OCI-LY7 (cell line): ENCODE results near the gene ABLIM1. TPM values are rescaled to one million over a fixed set of nuclear protein-coding genes. Genes with fewer than 3 reads are reported as not detected.

Experiments used
- BruUV-seq: library from RNA; stranded (reverse); fragments of 400-500 nt; replicated peaks from 2 replicates; lab custom pipeline; 2021; lab: Mats Ljungman, UMichigan
- CTCF ChIA-PET: fragments of 300-600 bp; sonication (Branson Sonifier 250); formaldehyde crosslinking; loops from one replicate; lab custom pipeline; 2022; ENCODE audit warnings: antibody characterized with exemption; ENCODE audit not compliant: unreplicated experiment; lab: Charles Lee
- POLR2A ChIA-PET: fragments of 300-600 bp; sonication (Branson Sonifier 250); formaldehyde crosslinking; loops from one replicate; lab custom pipeline; 2022; ENCODE audit warnings: antibody characterized with exemption; lab: Charles Lee
- DNase-seq: peaks from one replicate; pipeline ENCODE4 v3.0.0-alpha.2; 2015; ENCODE audit warnings: low spot score
- H2AFZ ChIP-seq: fragments of 200-600 bp; sonication (generic), shearing (Covaris generic); 2 replicates; pipeline ENCODE4 v1.6.1; 2014; ENCODE audit warnings: mild to moderate bottlenecking, antibody characterized with exemption, low read length, moderate library complexity
- H3K27ac ChIP-seq: fragments of 200-600 bp; sonication (generic); 2 replicates; pipeline ENCODE4 v1.5.1; 2014; ENCODE audit warnings: mixed run types, low read depth, mild to moderate bottlenecking, moderate library complexity, low read length, inconsistent platforms; ENCODE audit not compliant: poor library complexity, severe bottlenecking
- H3K36me3 ChIP-seq: fragments of 200-600 bp; sonication (generic); 2 replicates; pipeline ENCODE4 v1.6.1; 2014; ENCODE audit warnings: mild to moderate bottlenecking, antibody characterized with exemption, low read length, moderate library complexity, mixed read lengths; ENCODE audit not compliant: insufficient read depth
- H3K4me1 ChIP-seq: fragments of 200-600 bp; sonication (generic); 2 replicates; pipeline ENCODE4 v1.5.1; 2014; ENCODE audit warnings: mild to moderate bottlenecking, low read length; ENCODE audit not compliant: insufficient read depth, poor library complexity, severe bottlenecking
- H3K4me2 ChIP-seq: fragments of 200-600 bp; sonication (generic); 2 replicates; pipeline ENCODE4 v1.6.1; 2014; ENCODE audit warnings: mild to moderate bottlenecking, low read length
- H3K4me3 ChIP-seq: fragments of 200-600 bp; sonication (generic); 2 replicates; pipeline ENCODE4 v1.5.1; 2014; ENCODE audit warnings: mild to moderate bottlenecking, low read depth, low read length; ENCODE audit not compliant: poor library complexity, severe bottlenecking
- H3K79me2 ChIP-seq: fragments of 200-600 bp; sonication (generic); 2 replicates; pipeline ENCODE4 v1.6.1; 2016; ENCODE audit warnings: low read depth, mild to moderate bottlenecking, low read length, moderate library complexity, mixed read lengths; ENCODE audit not compliant: insufficient read depth
- H3K9me2 ChIP-seq: fragments of 200-600 bp; sonication (generic); 2 replicates; pipeline ENCODE4 v1.6.1; 2016; ENCODE audit warnings: mild to moderate bottlenecking, low read length, mixed read lengths; ENCODE audit not compliant: insufficient read depth
- H3K9me3 ChIP-seq: fragments of 200-600 bp; sonication (generic); 2 replicates; pipeline ENCODE4 v1.6.1; 2014; ENCODE audit warnings: mild to moderate bottlenecking, mixed run types, low read length, mixed read lengths
- H4K20me1 ChIP-seq: fragments of 200-600 bp; sonication (generic); 2 replicates; pipeline ENCODE4 v1.6.1; 2014; ENCODE audit warnings: mild to moderate bottlenecking, antibody characterized with exemption, low read length, moderate library complexity, mixed read lengths; ENCODE audit not compliant: insufficient read depth
- CTCF ChIP-seq: fragments of 200-600 bp; sonication (generic); conservative IDR thresholded peaks from 2 replicates; pipeline ENCODE4 v1.5.1; 2014; ENCODE audit warnings: mild to moderate bottlenecking, antibody characterized with exemption, low read length, moderate library complexity, mixed read lengths
- EZH2phosphoT487 ChIP-seq: fragments of 200-600 bp; sonication (generic); IDR thresholded peaks from 2 replicates; pipeline ENCODE4 v1.6.1; 2018; ENCODE audit warnings: low read depth, borderline replicate concordance, mild to moderate bottlenecking, mixed run types, antibody characterized with exemption, low read length, moderate library complexity, mixed read lengths
- intact Hi-C: fragments of 100-400 bp; cut with micrococcal nuclease; formaldehyde crosslinking; loops from one replicate; pipeline ENCODE4 v1.10.0; 2022; ENCODE audit not compliant: unreplicated experiment
- total RNA-seq, 2 experiments: library from RNA; depleted of rRNA in 1 of 2; stranded (reverse); fragments of >200 nt in 1 of 2; shearing (Covaris generic) in 1 of 2; gene quantifications; 2 replicates each; pipeline ENCODE4 v1.2.3, GENCODE V29; 2014 to 2022

ABLIM1 gene
- total RNA-seq, 2 experiments from 2014 or later, result 94.2 to 268 TPM

GRCh38 chr10:114518401-114519305 lies 139.4 kb downstream of the ABLIM1 start:
- Histone ChIP-seq H3K4me2 (peak overlapping the region; percentile 31), H3K79me2 (peaks cover 100% of the 10 kb centered on the region), H3K9me3 (no peaks in the 10 kb centered on the region), H3K9me2 (no peaks in the 10 kb centered on the region), H2AFZ (no peak overlapping the region), H3K4me1 (peaks cover 93% of the 10 kb centered on the region), H3K36me3 (peaks cover 65% of the 10 kb centered on the region), H4K20me1 (peaks cover 66% of the 10 kb centered on the region), H3K27ac (no peak overlapping the region), H3K4me3 (no peak overlapping the region)
- TF ChIP-seq EZH2phosphoT487 (no peak), CTCF (no peak)
- no peak for DNase-seq
- intact Hi-C loops, result no loop called here
- no TSS peak for BruUV-seq
- POLR2A ChIA-PET, result interaction anchor here (0.8 to 16.1 kb wide), 10 partner anchors 8 to 47 kb away, joined by 3 to 464 read pairs (median 8); no protein-coding TSS in a partner anchor
- CTCF ChIA-PET, result interaction anchor here (0.5 to 1.7 kb wide), 3 partner anchors 8 to 23 kb away, joined by 3 to 5 read pairs (median 3); no protein-coding TSS in a partner anchor

GRCh38 chr10:114517368-114518250 lies 140.5 kb downstream of the ABLIM1 start:
- Histone ChIP-seq H3K4me1 (peaks cover 84% of the 10 kb centered on the region), H3K4me3 (no peak overlapping the region), H2AFZ (no peak overlapping the region), H3K9me3 (no peaks in the 10 kb centered on the region), H3K36me3 (peaks cover 70% of the 10 kb centered on the region), H3K9me2 (no peaks in the 10 kb centered on the region), H3K27ac (no peak overlapping the region), H3K4me2 (peak overlapping the region; percentile 31; the same call in 1 of the 2 replicates), H4K20me1 (peaks cover 66% of the 10 kb centered on the region), H3K79me2 (peaks cover 100% of the 10 kb centered on the region)
- CTCF ChIA-PET, result interaction anchor here (0.5 to 1.7 kb wide), 4 partner anchors 9 to 22 kb away, joined by 3 to 5 read pairs (median 3); no protein-coding TSS in a partner anchor
- no TSS peak for BruUV-seq
- TF ChIP-seq CTCF, result 0 out of 2 replicates have a peak, but pooled peaks have one; percentile 18
- TF ChIP-seq EZH2phosphoT487, result no peak
- DNase-seq, result no peak
- intact Hi-C loops, result no loop called here
- POLR2A ChIA-PET, result interaction anchor here (0.7 to 16.1 kb wide), 7 partner anchors 9 to 214 kb away, joined by 3 to 464 read pairs (median 11); no protein-coding TSS in a partner anchor
